ENCODE measurements around the gene RAB40A.

GRCh38 chrX:103467156-103467555 is 52.1 kb downstream of the RAB40A start:
- TF ChIP-seq MED1 (CRISPR knock-in tag; IDR thresholded peaks at IDR 0.05; ENCODE audit: borderline replicate concordance) = no peak
- TF ChIP-seq HMGXB4 (CRISPR knock-in tag; IDR thresholded peaks at IDR 0.05) = no peak
- no peak for TF ChIP-seq MAX (CRISPR knock-in tag; IDR thresholded peaks at IDR 0.05)
- no peak for TF ChIP-seq CTCF (IDR thresholded peaks at IDR 0.05 in 2 of 3, conservative IDR thresholded peaks at IDR 0.05 in 1 of 3; ENCODE audit: insufficient read depth in 2 of 3, low read depth in 1 of 3, low read length in 3 of 3)
- no peak for TF ChIP-seq NFIC (IDR thresholded peaks at IDR 0.05)
- no peak for TF ChIP-seq MTA1 (IDR thresholded peaks at IDR 0.05; ENCODE audit: borderline replicate concordance)
- TF ChIP-seq NR2C2 (CRISPR knock-in tag; IDR thresholded peaks at IDR 0.05) = no peak
- no peak for TF ChIP-seq NR2C2 (tag; IDR thresholded peaks at IDR 0.05)
- no peak for TF ChIP-seq PHF8 (IDR thresholded peaks at IDR 0.05; ENCODE audit: borderline replicate concordance, low read length)
- no peak for TF ChIP-seq REST (IDR thresholded peaks at IDR 0.05; ENCODE audit: borderline replicate concordance)
- no peak for TF ChIP-seq REST (CRISPR knock-in tag; IDR thresholded peaks at IDR 0.05; ENCODE audit: low read depth)
- TF ChIP-seq E2F1 (CRISPR knock-in tag; IDR thresholded peaks at IDR 0.05) = no peak
- TF ChIP-seq POLR2AphosphoS5 (IDR thresholded peaks at IDR 0.05; ENCODE audit: control insufficient read depth, insufficient read depth, low read depth, low read length) = no peak
- TF ChIP-seq SRSF9 (IDR thresholded peaks at IDR 0.05; ENCODE audit: borderline replicate concordance, low read depth, low read length) = no peak
- TF ChIP-seq RAD21 (CRISPR knock-in tag; conservative IDR thresholded peaks at IDR 0.05 in 1 of 2, IDR thresholded peaks at IDR 0.05 in 1 of 2) = no peak

Measured in K562 (cell line).